ENCODE measurements around the gene UGT1A7.

The UGT1A7 gene

DNA sequence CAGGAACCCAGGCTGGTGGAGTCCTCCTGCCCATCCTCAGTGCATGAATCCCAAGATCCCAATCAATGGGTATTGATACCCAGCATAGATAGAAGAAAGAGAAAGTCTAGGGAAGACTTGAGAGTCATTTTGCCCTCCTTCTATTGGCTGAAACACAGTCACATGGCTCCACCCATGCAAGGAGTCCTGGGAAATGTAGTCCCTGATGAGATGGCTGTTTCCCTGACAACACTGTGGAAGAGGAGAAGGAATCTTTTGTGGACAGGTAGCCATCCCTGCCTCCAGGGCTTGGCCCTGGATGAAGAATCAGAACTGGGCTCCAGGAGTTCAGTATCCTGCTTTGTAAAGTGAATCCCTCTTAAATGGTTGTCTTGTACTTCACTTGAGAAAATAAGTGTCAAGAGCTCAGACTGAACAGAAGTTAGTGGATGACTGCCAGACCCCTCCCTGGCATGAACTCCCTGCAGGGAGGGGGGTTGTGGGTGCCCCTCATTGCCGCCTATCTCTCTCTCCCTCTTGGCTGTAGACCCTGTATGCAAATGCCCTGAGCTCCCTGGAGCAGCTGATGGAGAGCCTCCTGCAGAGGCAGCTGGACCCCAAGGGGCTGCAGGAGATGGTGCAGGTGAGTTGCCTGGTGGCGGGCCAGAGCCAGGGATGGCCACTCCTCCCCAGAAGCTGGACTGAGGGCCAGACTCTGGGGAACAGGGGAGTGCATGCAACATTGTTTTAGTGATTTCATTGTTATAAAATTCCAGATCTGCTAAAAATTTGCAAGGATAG is 132.5 kb downstream of the UGT1A7 start:
- in situ Hi-C loops (cut with MboI; ENCODE audit: low sequenced_read_pairs), result no loop called here

GRCh38 chr2:233815861-233816260 is 134.2 kb downstream of the UGT1A7 start:
- in situ Hi-C loops (cut with MboI; ENCODE audit: low sequenced_read_pairs), result no loop called here

- in situ Hi-C loops (cut with MboI; ENCODE audit: low sequenced_read_pairs), result no loop called here
Observed at GRCh38 chr2:233816334-233816733, 134.6 kb downstream of the UGT1A7 start.

- in situ Hi-C loops (cut with MboI; ENCODE audit: low sequenced_read_pairs), result no loop called here
Observed at GRCh38 chr2:233816771-233817170, 135.1 kb downstream of the UGT1A7 start.

- in situ Hi-C loops (cut with MboI; ENCODE audit: low sequenced_read_pairs), result no loop called here
Observed at GRCh38 chr2:233817361-233817911, 135.7 kb downstream of the UGT1A7 start.

- in situ Hi-C loops (cut with MboI; ENCODE audit: low sequenced_read_pairs), result no loop called here
Observed at GRCh38 chr2:233817995-233818638, 136.4 kb downstream of the UGT1A7 start.

DNA sequence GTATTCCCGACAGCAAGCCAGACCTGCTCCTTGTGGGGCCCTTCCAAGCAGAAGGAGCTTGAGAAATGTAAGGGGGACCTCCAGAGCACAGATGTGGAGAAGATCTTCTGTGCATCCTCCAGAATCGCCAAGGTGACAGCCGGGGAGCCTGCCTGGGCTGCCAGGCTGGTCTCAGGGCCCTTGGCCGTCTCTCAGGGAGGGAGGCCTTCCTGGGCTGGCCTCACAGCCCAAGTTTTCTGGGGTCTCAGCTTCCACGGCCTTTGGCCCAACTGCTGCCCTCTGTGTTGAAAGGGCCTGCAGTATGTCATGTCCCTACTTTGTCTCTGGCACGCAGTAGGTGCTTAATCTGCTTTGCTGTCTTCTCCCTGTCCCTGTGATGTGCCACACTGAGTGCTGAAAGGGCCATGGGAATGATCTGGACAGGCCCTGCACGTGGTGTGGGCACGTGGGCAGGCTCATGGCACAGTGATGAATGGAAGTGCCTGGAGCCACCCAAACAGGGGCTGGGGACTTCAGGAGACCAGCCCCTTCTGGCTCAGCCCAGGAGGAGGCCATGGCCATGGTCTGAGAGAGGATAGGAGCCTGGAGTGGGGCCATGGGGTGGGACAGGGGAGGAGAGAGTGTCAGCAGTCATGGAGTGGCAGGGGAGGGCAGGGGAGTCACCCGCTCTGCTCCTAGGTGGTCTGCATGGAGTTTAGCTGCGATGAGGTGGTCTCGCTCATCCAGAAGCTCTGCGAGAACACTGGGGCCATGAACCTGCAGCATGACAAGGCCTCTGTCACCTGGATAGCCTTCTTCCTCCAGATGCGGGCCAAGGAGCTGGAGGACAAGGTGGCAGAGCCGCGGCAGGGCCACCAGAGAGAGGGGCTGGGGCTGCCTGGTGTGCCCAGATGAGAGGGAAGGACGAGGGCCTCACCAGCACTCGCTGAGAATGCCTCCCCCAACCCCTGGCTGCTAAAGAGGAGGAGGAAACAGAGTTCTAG is 137.2 kb downstream of the UGT1A7 start:
- in situ Hi-C loops (cut with MboI; ENCODE audit: low sequenced_read_pairs), result no loop called here

- in situ Hi-C loops (cut with MboI; ENCODE audit: low sequenced_read_pairs), result no loop called here
Observed at GRCh38 chr2:233819884-233820773, 138.4 kb downstream of the UGT1A7 start.

DNA sequence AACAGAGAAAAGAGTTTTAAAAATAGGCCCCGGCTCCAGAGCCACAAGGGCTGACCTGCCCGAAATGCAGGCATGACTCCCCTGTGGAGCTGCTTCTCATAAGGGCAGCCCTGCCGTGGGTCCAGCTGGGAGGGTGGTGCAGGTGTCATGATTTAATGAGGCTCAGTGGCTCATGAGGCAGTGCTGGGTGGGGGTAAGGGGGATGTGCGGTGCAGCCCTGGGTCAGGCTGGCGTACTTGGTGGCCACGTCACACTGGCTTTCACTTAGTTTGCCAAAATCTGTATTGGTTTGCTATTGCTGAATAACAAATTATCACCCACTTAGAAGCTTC is 139.0 kb downstream of the UGT1A7 start:
- in situ Hi-C loops (cut with MboI; ENCODE audit: low sequenced_read_pairs), result no loop called here

DNA sequence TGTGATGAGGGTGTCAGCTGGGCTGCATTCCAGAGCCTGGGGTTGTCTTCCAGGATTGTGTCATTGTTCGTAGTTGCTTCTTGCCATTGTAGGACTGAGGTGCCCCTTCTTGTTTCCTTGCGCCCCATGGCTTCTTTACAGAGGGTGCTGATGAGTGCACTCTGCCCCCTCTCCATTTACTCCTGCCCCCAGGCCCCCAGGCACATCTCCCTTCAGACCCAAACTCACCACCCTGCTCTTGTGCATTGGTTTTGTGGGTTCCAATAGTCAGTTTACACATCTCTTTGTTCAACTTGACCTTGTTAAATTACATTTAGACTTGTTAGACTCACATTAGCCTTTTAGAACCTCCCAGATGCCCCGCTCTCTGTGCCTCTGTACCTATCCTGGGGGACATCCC is 139.5 kb downstream of the UGT1A7 start:
- in situ Hi-C loops (cut with MboI; ENCODE audit: low sequenced_read_pairs), result no loop called here

DNA sequence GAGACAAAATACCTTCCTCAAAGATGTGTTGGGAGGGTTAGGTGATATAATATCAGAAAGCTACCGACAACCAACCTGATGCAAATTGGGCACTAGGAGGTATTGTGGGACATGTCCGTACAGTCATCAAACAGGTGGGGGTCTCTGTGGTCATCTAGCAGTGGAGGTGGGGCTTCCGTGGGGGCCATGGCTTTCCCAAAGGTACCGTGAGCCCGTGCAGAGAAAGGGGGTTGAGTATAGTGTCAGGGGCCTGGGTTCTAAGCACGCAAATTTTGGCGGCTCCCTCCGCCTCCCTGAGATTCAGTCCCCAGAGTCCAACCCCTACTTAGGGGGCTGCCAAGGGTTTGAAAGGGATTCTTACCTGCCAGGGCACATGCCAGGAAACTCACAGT is 140.0 kb downstream of the UGT1A7 start:
- in situ Hi-C loops (cut with MboI; ENCODE audit: low sequenced_read_pairs), result no loop called here

GRCh38 chr2:233822101-233822771 is 140.5 kb downstream of the UGT1A7 start:
- in situ Hi-C loops (cut with MboI; ENCODE audit: low sequenced_read_pairs), result no loop called here
